SK-N-SH (cell line): ENCODE data around the gene TMIGD3. TPM values are rescaled to one million over a fixed set of nuclear protein-coding genes. Genes with fewer than 3 reads are reported as not detected.
A peak's percentile ranks its signal among the peaks of the same experiment; 100 is the strongest.

Experiments used
- CTCF ChIA-PET: fragments of 300-600, 350-600 bp; formaldehyde crosslinking; extraction: SDS; loops from one replicate; lab custom pipeline; 2021; lab: Yijun Ruan, JAX
- POLR2A ChIA-PET: fragments of 350-600 bp; sonication (Branson Sonifier 250); formaldehyde crosslinking; extraction: SDS; loops from one replicate; lab custom pipeline; 2020; ENCODE audit warnings: antibody characterized with exemption, inconsistent platforms; lab: Yijun Ruan, JAX
- DNase-seq: peaks from one replicate; pipeline ENCODE4 v3.0.0; 2012
- H2AFZ ChIP-seq: fragments of 200-600 bp; sonication (generic); 2 replicates; pipeline ENCODE4 v1.8.1; 2016; ENCODE audit warnings: antibody characterized with exemption, mild to moderate bottlenecking, low read depth
- H3F3A ChIP-seq: fragments of 200-600 bp; sonication (generic); replicated peaks from 2 replicates; pipeline ENCODE3; 2016; ENCODE audit warnings: antibody characterized with exemption, mild to moderate bottlenecking; ENCODE audit not compliant: insufficient read depth
- H3K27ac ChIP-seq, 2 experiments: fragments of 200-500 bp in 1 of 2; fragments of 200-600 bp in 1 of 2; sonication (Bioruptor generic) in 1 of 2; sonication (generic), shearing (Covaris generic) in 1 of 2; 2 replicates each; pipeline versions ENCODE4 v1.5.1 to v1.6.1; 2014 to 2016; ENCODE audit warnings: low read depth in 2 of 2, inconsistent platforms in 1 of 2, low read length in 1 of 2, mild to moderate bottlenecking in 1 of 2, mixed read lengths in 1 of 2
- H3K27me3 ChIP-seq: fragments of 200-600 bp; sonication (generic), shearing (Covaris generic); 2 replicates; pipeline ENCODE4 v1.6.1; 2016; ENCODE audit warnings: mixed run types; ENCODE audit not compliant: insufficient read depth
- H3K36me3 ChIP-seq, 2 experiments: fragments of 200-500 bp in 1 of 2; fragments of 200-600 bp in 1 of 2; sonication (Bioruptor generic) in 1 of 2; sonication (generic) in 1 of 2; replicated peaks in 1 of 2; 2 replicates each; pipeline versions ENCODE3 to v1.5.1; 2014 to 2016; ENCODE audit warnings: low read length in 1 of 2, mild to moderate bottlenecking in 1 of 2; ENCODE audit not compliant: insufficient read depth in 2 of 2, control insufficient read depth in 1 of 2
- H3K4me1 ChIP-seq, 2 experiments: fragments of 200-500 bp in 1 of 2; fragments of 200-600 bp in 1 of 2; sonication (Bioruptor generic) in 1 of 2; sonication (generic), shearing (Covaris generic) in 1 of 2; 2 replicates each; pipeline versions ENCODE4 v1.5.1 to v1.6.1; 2014 to 2016; ENCODE audit warnings: low read depth in 1 of 2, low read length in 1 of 2, mixed run types in 1 of 2; ENCODE audit not compliant: insufficient read depth in 2 of 2, control insufficient read depth in 1 of 2
- H3K4me2 ChIP-seq: fragments of 200-600 bp; sonication (generic), shearing (Covaris generic); 2 replicates; pipeline ENCODE4 v1.6.1; 2017; ENCODE audit warnings: mixed run types
- H3K4me3 ChIP-seq, 2 experiments: fragments of 200-500 bp in 1 of 2; fragments of 200-600 bp in 1 of 2; sonication (Bioruptor generic) in 1 of 2; sonication (generic), shearing (Covaris generic) in 1 of 2; 2 replicates each; pipeline versions ENCODE4 v1.5.1 to v1.8.1; 2014 to 2016; ENCODE audit warnings: low read depth in 2 of 2, inconsistent platforms in 1 of 2, low read length in 1 of 2, mild to moderate bottlenecking in 1 of 2, mixed read lengths in 1 of 2, moderate library complexity in 1 of 2
- H3K79me2 ChIP-seq: fragments of 200-600 bp; sonication (generic); 2 replicates; pipeline ENCODE4 v1.8.1; 2017; ENCODE audit warnings: mild to moderate bottlenecking; ENCODE audit not compliant: insufficient read depth
- H3K9ac ChIP-seq: fragments of 200-600 bp; sonication (generic); 2 replicates; pipeline ENCODE4 v1.6.1; 2017; ENCODE audit warnings: mixed run types
- H3K9me2 ChIP-seq: fragments of 200-600 bp; sonication (generic); 2 replicates; pipeline ENCODE4 v1.6.1; 2017; ENCODE audit warnings: mixed run types
- H3K9me3 ChIP-seq: fragments of 200-600 bp; sonication (generic); 2 replicates; pipeline ENCODE4 v1.6.1; 2017; ENCODE audit warnings: mixed run types, mild to moderate bottlenecking, moderate library complexity
- H4K20me1 ChIP-seq: fragments of 200-600 bp; sonication (generic); 2 replicates; pipeline ENCODE4 v1.6.1; 2017; ENCODE audit warnings: mild to moderate bottlenecking, mixed run types; ENCODE audit not compliant: insufficient read depth
- FOSL2 ChIP-seq: IDR thresholded peaks from 2 replicates; pipeline ENCODE4 v1.4.0; 2012; ENCODE audit warnings: low read depth, mild to moderate bottlenecking, moderate library complexity, borderline replicate concordance
- FOXJ3 ChIP-seq: sonication (generic); formaldehyde crosslinking; IDR thresholded peaks from 2 replicates; pipeline ENCODE4 v1.5.1; 2020; ENCODE audit warnings: mild to moderate bottlenecking, missing genetic modification reagents
- ZBTB33 ChIP-seq: IDR thresholded peaks from 2 replicates; pipeline ENCODE4 v1.4.0; 2012; ENCODE audit warnings: low read depth, borderline replicate concordance
- WGBS: methylation state at CpG from one replicate; pipeline ENCODE4 v1.1.6; 2017; ENCODE audit warnings: low lambda C conversion rate; 5-methylcytosine and 5-hydroxymethylcytosine counted together
- polyA plus RNA-seq, 3 experiments: library from polyadenylated mRNA; depleted of rRNA; stranded (reverse); fragments of >200 nt; gene quantifications; 2 replicates each; pipeline ENCODE4 v1.2.3, GENCODE V29; 2012
- small RNA-seq, 7 experiments: library from RNA; depleted of rRNA; stranded (forward); fragments of <200 nt; gene quantifications; one replicate each; pipeline ENCODE3, GENCODE V24; 2012

Gene TMIGD3
- polyA plus RNA-seq, 1 of the 3 experiments (the other 2 are of a cell fraction): not detected

DNA sequence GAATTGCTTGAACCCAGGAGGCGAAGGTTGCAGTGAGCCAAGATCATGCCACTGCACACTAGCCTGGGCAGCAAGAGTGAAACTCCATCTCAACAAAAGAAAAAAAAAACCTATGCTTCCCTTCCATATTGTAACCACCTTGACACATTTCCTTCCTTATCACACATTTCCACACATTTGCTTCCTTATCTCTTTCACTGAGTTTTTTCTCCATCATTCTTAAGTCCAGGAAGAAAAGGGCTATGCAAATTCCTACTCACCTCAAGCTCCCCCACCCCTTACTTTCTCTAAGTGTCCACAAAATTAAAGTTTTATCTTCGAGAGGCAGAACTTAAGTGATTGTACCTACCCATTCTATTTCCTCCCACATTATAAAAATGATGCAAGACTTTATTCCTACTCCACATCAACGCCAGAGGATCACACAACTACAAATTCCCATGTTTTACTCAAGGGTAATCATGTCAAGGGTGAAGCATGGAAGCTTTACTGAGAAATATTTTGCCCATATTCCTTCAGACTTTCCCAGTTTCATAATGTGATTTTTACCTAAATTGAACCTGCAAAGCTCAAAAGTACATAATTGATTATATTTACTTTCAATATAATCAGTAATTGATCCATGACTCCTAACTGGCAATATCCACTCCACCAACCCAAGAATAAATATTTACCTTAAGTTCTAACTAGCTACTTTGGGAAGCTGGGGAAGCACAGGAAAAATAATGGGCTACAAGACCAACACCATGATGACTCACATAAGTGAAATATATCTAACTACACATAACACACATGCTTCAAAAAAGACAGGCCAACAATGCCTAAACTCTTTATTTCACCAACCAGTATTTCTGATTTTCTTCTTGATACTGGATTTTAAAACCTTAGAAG is 63.7 kb downstream of the TMIGD3 start:
- peaks cover 49 to 63% of the 10 kb centered on the region in 2 experiments for H3K36me3 ChIP-seq
- no peak overlapping the region for H3K4me2 ChIP-seq
- H4K20me1 ChIP-seq: no peaks in the 10 kb centered on the region
- H3K79me2 ChIP-seq: peaks cover 7% of the 10 kb centered on the region
- no peak overlapping the region for H3K9ac ChIP-seq
- peaks cover 3% of the 10 kb centered on the region for H3F3A ChIP-seq
- H3K4me3 ChIP-seq: no peak overlapping the region
- POLR2A ChIA-PET: no interaction called here
- H3K27ac ChIP-seq: no peak overlapping the region
- H3K9me2 ChIP-seq: no peaks in the 10 kb centered on the region
- CTCF ChIA-PET: interaction anchor here (1.4 kb wide), 2 partner anchors 36 to 217 kb away, joined by 3 read pairs; no protein-coding TSS in a partner anchor
- H2AFZ ChIP-seq: no peak overlapping the region
- H3K9me3 ChIP-seq: no peaks in the 10 kb centered on the region
- H3K27me3 ChIP-seq: no peaks in the 10 kb centered on the region
- no peak for DNase-seq
- WGBS: 92% methylated on average over 3 of the region's 3 CpGs
- TF ChIP-seq ZBTB33: no peak
- H3K4me1 ChIP-seq: no peaks in the 10 kb centered on the region

GRCh38 chr1:111436726-111437125 is 66.7 kb downstream of the TMIGD3 start:
- TF ChIP-seq FOSL2: peak; percentile 32; the same call in 1 of the 2 replicates
- no peak for TF ChIP-seq FOXJ3 (CRISPR knock-in tag)
- CTCF ChIA-PET: interaction anchor here (0.6 to 1.4 kb wide), 3 partner anchors 11 to 327 kb away, joined by 3 read pairs; no protein-coding TSS in a partner anchor
- no peak overlapping the region for H2AFZ ChIP-seq
- H3K4me2 ChIP-seq: no peak overlapping the region
- no peak overlapping the region for H3K9ac ChIP-seq
- POLR2A ChIA-PET: interaction anchor here (1.0 kb wide), 1 partner anchor 12 kb away, joined by 4 read pairs; the partner anchor contains the start of gene WDR77
- no peaks in the 10 kb centered on the region for H3K79me2 ChIP-seq
- H3F3A ChIP-seq: peaks cover 3% of the 10 kb centered on the region
- no peak overlapping the region for H3K4me3 ChIP-seq
- H3K9me3 ChIP-seq: no peaks in the 10 kb centered on the region
- peaks cover 28 to 33% of the 10 kb centered on the region in 2 experiments for H3K36me3 ChIP-seq
- H4K20me1 ChIP-seq: no peaks in the 10 kb centered on the region
- WGBS: 71% methylated on average over 3 of the region's 3 CpGs
- no peaks in the 10 kb centered on the region for H3K9me2 ChIP-seq
- no peaks in the 10 kb centered on the region for H3K27me3 ChIP-seq
- no peaks in the 10 kb centered on the region for H3K4me1 ChIP-seq
- DNase-seq: no peak
- H3K27ac ChIP-seq: no peak overlapping the region

Small RNAs within 50 kb of the gene (small RNA-seq; reads per million reads assigned to genes)
- 0 reads per million in 7 experiments for gene RF00019
- gene RNU6-792P: 0 to 21.2 (median 1.4) reads per million in 7 experiments

Other genes starting within 250 kb of the TMIGD3 start
- not detected in 2 replicates for gene CHIA, start 212.8 kb downstream of the TMIGD3 start, polyA plus RNA-seq (2012; rRNA removed)
- 0.18 and 0.34 TPM in 2 replicates for gene OVGP1, start 75.9 kb downstream of the TMIGD3 start, polyA plus RNA-seq (2012; rRNA removed)
- gene WDR77, start 54.4 kb downstream of the TMIGD3 start, polyA plus RNA-seq (2012; rRNA removed): 97.1 and 131 TPM in 2 replicates
- gene ATP5PB, start 54.2 kb downstream of the TMIGD3 start, polyA plus RNA-seq (2012; rRNA removed): 177 and 216 TPM in 2 replicates
- 0.13 and 0.16 TPM in 2 replicates for gene C1orf162, start 29.6 kb downstream of the TMIGD3 start, polyA plus RNA-seq (2012; rRNA removed)
- gene ADORA3, start within 50 bp of the TMIGD3 start, polyA plus RNA-seq (2012; rRNA removed): not detected in 2 replicates
- 17.7 and 19.8 TPM in 2 replicates for gene RAP1A, start 116.2 kb upstream of the TMIGD3 start, polyA plus RNA-seq (2012; rRNA removed)
- 1.1 and 1.2 TPM in 2 replicates for gene INKA2, start 235.8 kb upstream of the TMIGD3 start, polyA plus RNA-seq (2012; rRNA removed)